Endothelial cell of umbilical vein (primary cell): Measurements from ENCODE around the gene DUSP2. TPM values are rescaled to one million over a fixed set of nuclear protein-coding genes. Genes with fewer than 3 reads are reported as not detected.

Source experiments
- BruUV-seq: library from RNA; stranded (reverse); fragments of 400-500 nt; replicated peaks from 2 replicates; lab custom pipeline; 2021; lab: Mats Ljungman, UMichigan
- CTCF ChIA-PET: fragments of 300-600, 350-600 bp; sonication (Branson Sonifier 250); formaldehyde crosslinking; loops from one replicate; lab custom pipeline; 2021; ENCODE audit warnings: antibody characterized with exemption, inconsistent platforms; lab: Charles Lee
- POLR2A ChIA-PET: fragments of 300-600, 350-600 bp; sonication (Branson Sonifier 250); formaldehyde crosslinking; loops from one replicate; lab custom pipeline; 2021; ENCODE audit warnings: antibody characterized with exemption, inconsistent platforms; lab: Charles Lee
- DNase-seq: peaks from one replicate; pipeline ENCODE4 v3.0.0-alpha.2; 2011; ENCODE audit warnings: low read depth, low spot score
- FAIRE-seq: peaks from 2 replicates; lab custom pipeline; 2011; peaks lifted over from hg19 to GRCh38; lab: Jason Lieb, UNC
- H2AFZ ChIP-seq: 2 replicates; pipeline ENCODE4 v1.6.0; 2012; ENCODE audit warnings: low read depth, low read length, control low read depth, inconsistent platforms
- H3K27ac ChIP-seq: 2 replicates; pipeline ENCODE4 v1.5.1; 2011; ENCODE audit warnings: low read depth, mild to moderate bottlenecking, control low read depth, low read length, moderate library complexity; ENCODE audit not compliant: insufficient read depth
- H3K27me3 ChIP-seq, 2 experiments: 2 replicates each; pipeline versions ENCODE4 v1.6.0 to v1.6.1; 2011; ENCODE audit warnings: low read length in 2 of 2, mixed read lengths in 1 of 2; ENCODE audit not compliant: control insufficient read depth in 2 of 2, insufficient read depth in 2 of 2
- H3K36me3 ChIP-seq, 2 experiments: 2 replicates in 1 of 2; 3 replicates in 1 of 2; pipeline ENCODE4 v1.5.1; 2011; ENCODE audit warnings: low read length in 2 of 2, mild to moderate bottlenecking in 1 of 2, moderate library complexity in 1 of 2; ENCODE audit not compliant: control insufficient read depth in 2 of 2, insufficient read depth in 2 of 2; ENCODE audit errors: extremely low read depth in 1 of 2
- H3K4me1 ChIP-seq: 3 replicates; pipeline ENCODE4 v1.5.1; 2011; ENCODE audit warnings: mild to moderate bottlenecking, low read length; ENCODE audit not compliant: control insufficient read depth, insufficient read depth; ENCODE audit errors: extremely low read depth
- H3K4me2 ChIP-seq: 2 replicates; pipeline ENCODE4 v1.6.1; 2011; ENCODE audit warnings: low read length, control low read depth, mixed read lengths; ENCODE audit not compliant: insufficient read depth
- H3K4me3 ChIP-seq, 3 experiments: fragments of 200-600 bp in 1 of 3; sonication (generic), shearing (Covaris generic) in 1 of 3; replicated peaks in 1 of 3; 2 replicates each; pipeline ENCODE4 v1.5.1; 2011 to 2016; ENCODE audit warnings: control low read depth in 3 of 3, low read length in 3 of 3, mild to moderate bottlenecking in 2 of 3, inconsistent platforms in 1 of 3, low read depth in 1 of 3, moderate library complexity in 1 of 3; ENCODE audit not compliant: insufficient read depth in 1 of 3
- H3K79me2 ChIP-seq: 2 replicates; pipeline ENCODE4 v1.6.0; 2012; ENCODE audit warnings: low read length, inconsistent platforms; ENCODE audit not compliant: control insufficient read depth, insufficient read depth
- H3K9ac ChIP-seq: replicated peaks from 2 replicates; pipeline ENCODE3; 2011; ENCODE audit warnings: low read length, control low read depth; ENCODE audit not compliant: insufficient read depth; ENCODE audit errors: extremely low read depth
- H3K9me1 ChIP-seq: replicated peaks from 3 replicates; pipeline ENCODE4 v1.6.0; 2011; ENCODE audit warnings: mild to moderate bottlenecking, low read length; ENCODE audit not compliant: control insufficient read depth, insufficient read depth; ENCODE audit errors: extremely low read depth
- H3K9me3 ChIP-seq: replicated peaks from 2 replicates; pipeline ENCODE4 v1.5.1; 2012; ENCODE audit warnings: low read length, inconsistent platforms; ENCODE audit not compliant: control insufficient read depth, insufficient read depth
- H4K20me1 ChIP-seq: replicated peaks from 2 replicates; pipeline ENCODE3; 2011; ENCODE audit warnings: mild to moderate bottlenecking, low read length; ENCODE audit not compliant: control insufficient read depth, insufficient read depth; ENCODE audit errors: extremely low read depth
- EZH2 ChIP-seq: IDR thresholded peaks from 2 replicates; pipeline ENCODE4 v1.6.1; 2012; ENCODE audit warnings: borderline replicate concordance, low read depth, mild to moderate bottlenecking, moderate library complexity, low read length, inconsistent platforms; ENCODE audit not compliant: severe bottlenecking
- FOS ChIP-seq: IDR thresholded peaks from 2 replicates; pipeline ENCODE4 v1.6.1; 2011; ENCODE audit warnings: mild to moderate bottlenecking, low read length, moderate library complexity, borderline replicate concordance; ENCODE audit not compliant: insufficient read depth
- GATA2 ChIP-seq: IDR thresholded peaks from 2 replicates; pipeline ENCODE4 v1.7.0; 2011; ENCODE audit warnings: low read depth, mild to moderate bottlenecking, moderate library complexity, mixed read lengths, low read length; ENCODE audit not compliant: insufficient read length, insufficient read depth
- JUN ChIP-seq: IDR thresholded peaks from 2 replicates; pipeline ENCODE4 v1.6.1; 2011; ENCODE audit warnings: borderline replicate concordance, low read depth; ENCODE audit not compliant: insufficient read length, insufficient read depth
- MYC ChIP-seq: IDR thresholded peaks from one replicate; pipeline ENCODE4 v1.6.1; 2011; ENCODE audit warnings: mild to moderate bottlenecking, low read depth, low read length
- POLR2A ChIP-seq: IDR thresholded peaks from 2 replicates; pipeline ENCODE4 v1.6.1; 2012; ENCODE audit warnings: low read depth, mild to moderate bottlenecking, control low read depth, low read length
- POLR2AphosphoS5 ChIP-seq: IDR thresholded peaks from 2 replicates; pipeline ENCODE4 v1.6.1; 2012; ENCODE audit warnings: low read depth, mild to moderate bottlenecking, control low read depth, low read length, moderate library complexity; ENCODE audit not compliant: insufficient read depth
- dilution Hi-C: fragments of 300-500 bp; cut with MboI; formaldehyde crosslinking; loops from one replicate; pipeline ENCODE4 v1.15.0; 2019; ENCODE audit warnings: low sequenced_read_pairs; ENCODE audit not compliant: extremely low pct_ligation_motif_present
- intact Hi-C: fragments of 100-400 bp; cut with micrococcal nuclease; formaldehyde crosslinking; loops from one replicate; pipeline ENCODE4 v1.10.0; 2022
- polyA plus RNA-seq, 4 experiments: library from polyadenylated mRNA; depleted of rRNA in 3 of 4; stranded (reverse) in 3 of 4; unstranded in 1 of 4; fragments of >200 nt; gene quantifications; 2 replicates each; pipeline versions ENCODE4 v1.2.1 to v1.2.3, GENCODE V29; 2011 to 2012; ENCODE audit warnings: missing spikeins in 1 of 4
- total RNA-seq: library from RNA; stranded (reverse); gene quantifications from 2 replicates; pipeline ENCODE4 v1.2.3, GENCODE V29; 2021
- TF ChIP-seq, protein P1 (sequence below): IDR thresholded peaks from 2 replicates; pipeline ENCODE4 v1.6.1; 2011; ENCODE audit not compliant: insufficient read depth, insufficient read length
- TF ChIP-seq, protein P2 (sequence below), 2 donors: IDR thresholded peaks; 1 replicate in 1 of 2; 2 replicates in 1 of 2; pipeline ENCODE4 v1.5.1; 2011; ENCODE audit warnings: low read length in 2 of 2, mild to moderate bottlenecking in 2 of 2, moderate library complexity in 2 of 2, control low read depth in 1 of 2, inconsistent platforms in 1 of 2, low read depth in 1 of 2; ENCODE audit not compliant: insufficient read depth in 1 of 2; ENCODE audit errors: extremely low read depth in 1 of 2

DUSP2 gene
- total and polyA plus RNA-seq, 2 donors (not counting 3 experiments of a cell fraction or from before 2014, with no cell fraction given): 0.33 TPM

DNA sequence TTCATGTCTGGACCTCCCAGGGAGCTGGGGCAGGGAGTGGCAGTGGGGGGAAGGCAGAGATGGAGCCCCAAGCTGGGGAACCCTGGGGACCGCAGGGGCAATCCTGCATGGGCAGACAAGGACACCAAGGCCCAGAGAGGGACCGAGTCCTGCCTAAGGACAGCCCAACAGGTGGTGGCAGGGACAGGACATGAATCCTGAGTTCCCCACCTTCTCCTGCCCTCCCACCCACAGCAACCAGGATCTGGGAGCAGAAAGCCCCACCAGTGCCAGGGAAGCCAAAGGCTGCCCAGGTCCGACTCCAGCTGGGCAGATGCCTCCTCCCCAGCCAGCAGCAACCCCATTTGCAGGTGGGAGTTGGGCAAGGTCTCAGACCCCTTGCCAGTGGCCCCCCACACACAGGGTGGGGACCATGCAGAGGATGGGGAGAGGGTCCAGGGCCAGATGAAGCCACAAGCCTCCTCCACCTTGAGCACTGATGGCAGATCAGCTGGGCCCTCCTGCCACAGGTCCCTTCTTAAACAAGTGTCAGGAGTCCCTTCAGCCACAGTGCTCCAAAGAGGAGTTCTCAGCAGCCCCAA lies 35.2 kb downstream of the DUSP2 start:
- Histone ChIP-seq H4K20me1 (no peaks in the 10 kb centered on the region), H3K36me3 (no peaks in the 10 kb centered on the region), H3K79me2 (no peaks in the 10 kb centered on the region), H3K9me1 (no peaks in the 10 kb centered on the region), H3K4me3 (no peak overlapping the region), H3K27me3 (peaks cover 0 to 3% of the 10 kb centered on the region in 2 experiments), H3K4me2 (no peak overlapping the region), H2AFZ (no peak overlapping the region), H3K9ac (no peak overlapping the region), H3K9me3 (no peaks in the 10 kb centered on the region), H3K27ac (no peak overlapping the region), H3K4me1 (no peaks in the 10 kb centered on the region)
- TF ChIP-seq, protein P1, sequence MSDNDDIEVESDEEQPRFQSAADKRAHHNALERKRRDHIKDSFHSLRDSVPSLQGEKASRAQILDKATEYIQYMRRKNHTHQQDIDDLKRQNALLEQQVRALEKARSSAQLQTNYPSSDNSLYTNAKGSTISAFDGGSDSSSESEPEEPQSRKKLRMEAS: no peak
- TF ChIP-seq POLR2AphosphoS5 (no peak), MYC (no peak), JUN (no peak), EZH2 (no peak), POLR2A (no peak), GATA2 (no peak), FOS (no peak)
- TF ChIP-seq, protein P2, sequence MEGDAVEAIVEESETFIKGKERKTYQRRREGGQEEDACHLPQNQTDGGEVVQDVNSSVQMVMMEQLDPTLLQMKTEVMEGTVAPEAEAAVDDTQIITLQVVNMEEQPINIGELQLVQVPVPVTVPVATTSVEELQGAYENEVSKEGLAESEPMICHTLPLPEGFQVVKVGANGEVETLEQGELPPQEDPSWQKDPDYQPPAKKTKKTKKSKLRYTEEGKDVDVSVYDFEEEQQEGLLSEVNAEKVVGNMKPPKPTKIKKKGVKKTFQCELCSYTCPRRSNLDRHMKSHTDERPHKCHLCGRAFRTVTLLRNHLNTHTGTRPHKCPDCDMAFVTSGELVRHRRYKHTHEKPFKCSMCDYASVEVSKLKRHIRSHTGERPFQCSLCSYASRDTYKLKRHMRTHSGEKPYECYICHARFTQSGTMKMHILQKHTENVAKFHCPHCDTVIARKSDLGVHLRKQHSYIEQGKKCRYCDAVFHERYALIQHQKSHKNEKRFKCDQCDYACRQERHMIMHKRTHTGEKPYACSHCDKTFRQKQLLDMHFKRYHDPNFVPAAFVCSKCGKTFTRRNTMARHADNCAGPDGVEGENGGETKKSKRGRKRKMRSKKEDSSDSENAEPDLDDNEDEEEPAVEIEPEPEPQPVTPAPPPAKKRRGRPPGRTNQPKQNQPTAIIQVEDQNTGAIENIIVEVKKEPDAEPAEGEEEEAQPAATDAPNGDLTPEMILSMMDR (IDR thresholded peaks at IDR 0.05; ENCODE audit: extremely low read depth in 1 of 2, insufficient read depth in 1 of 2, low read depth in 1 of 2, low read length in 2 of 2): no peak
- DNase-seq (no peak), FAIRE-seq (no peak)
- CTCF ChIA-PET: interaction anchor here (1.5 kb wide), 1 partner anchor 88 kb away, joined by 3 read pairs; no protein-coding TSS in a partner anchor
- intact Hi-C loops (no loop called here), dilution Hi-C loops (no loop called here)
- POLR2A ChIA-PET: no interaction called here
- BruUV-seq: no TSS peak
